Testis (tissue), 2 donors: Measurements from ENCODE around the gene USP50.

Experiments used
- POLR2A ChIP-seq: fragments of 450-650 bp; IDR thresholded peaks from one replicate; pipeline ENCODE4 v1.6.1; 2017; ENCODE audit warnings: antibody characterized with exemption, mild to moderate bottlenecking, moderate library complexity
- TF ChIP-seq, protein P1 (sequence below), 3 experiments: fragments of 450-650 bp in 2 of 3; fragments of 200-600 bp in 1 of 3; sonication (generic) in 1 of 3; IDR thresholded peaks; one replicate each; pipeline ENCODE4 v1.5.1; 2016 to 2019; ENCODE audit warnings: antibody characterized with exemption in 3 of 3, mild to moderate bottlenecking in 2 of 3, moderate library complexity in 1 of 3

DNA sequence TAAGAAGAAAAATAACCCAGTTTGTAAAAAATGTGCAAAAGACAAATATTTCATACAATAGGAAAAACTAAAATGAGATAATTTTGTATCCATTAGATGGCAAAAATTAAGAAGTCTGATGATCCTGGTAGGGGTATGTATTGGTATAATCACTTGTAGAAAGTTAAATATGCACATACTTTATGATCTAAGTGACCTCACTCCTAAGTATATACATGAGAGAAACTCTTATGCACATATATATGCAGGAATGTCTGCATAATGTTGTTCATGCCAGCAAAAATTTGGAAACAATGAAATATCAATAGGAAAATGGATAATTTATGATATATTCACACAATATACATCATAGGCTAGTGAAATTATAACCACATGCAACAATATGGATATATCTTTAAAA, 33.5 kb downstream of the USP50 start:
- TF ChIP-seq, protein P1, sequence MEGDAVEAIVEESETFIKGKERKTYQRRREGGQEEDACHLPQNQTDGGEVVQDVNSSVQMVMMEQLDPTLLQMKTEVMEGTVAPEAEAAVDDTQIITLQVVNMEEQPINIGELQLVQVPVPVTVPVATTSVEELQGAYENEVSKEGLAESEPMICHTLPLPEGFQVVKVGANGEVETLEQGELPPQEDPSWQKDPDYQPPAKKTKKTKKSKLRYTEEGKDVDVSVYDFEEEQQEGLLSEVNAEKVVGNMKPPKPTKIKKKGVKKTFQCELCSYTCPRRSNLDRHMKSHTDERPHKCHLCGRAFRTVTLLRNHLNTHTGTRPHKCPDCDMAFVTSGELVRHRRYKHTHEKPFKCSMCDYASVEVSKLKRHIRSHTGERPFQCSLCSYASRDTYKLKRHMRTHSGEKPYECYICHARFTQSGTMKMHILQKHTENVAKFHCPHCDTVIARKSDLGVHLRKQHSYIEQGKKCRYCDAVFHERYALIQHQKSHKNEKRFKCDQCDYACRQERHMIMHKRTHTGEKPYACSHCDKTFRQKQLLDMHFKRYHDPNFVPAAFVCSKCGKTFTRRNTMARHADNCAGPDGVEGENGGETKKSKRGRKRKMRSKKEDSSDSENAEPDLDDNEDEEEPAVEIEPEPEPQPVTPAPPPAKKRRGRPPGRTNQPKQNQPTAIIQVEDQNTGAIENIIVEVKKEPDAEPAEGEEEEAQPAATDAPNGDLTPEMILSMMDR (IDR thresholded peaks at IDR 0.05), result no peak
- TF ChIP-seq POLR2A, result no peak
